CD14-positive monocyte (primary cell): Measurements from ENCODE around the gene SLC6A20. TPM values are rescaled to one million over a fixed set of nuclear protein-coding genes. Genes with fewer than 3 reads are reported as not detected.

Experiments used
- DNase-seq, 3 donors: peaks; one replicate each; pipeline ENCODE4 v3.0.0-alpha.2; 2011 to 2022
- H2AFZ ChIP-seq: 2 replicates; pipeline ENCODE4 v1.6.0; 2012; ENCODE audit warnings: mild to moderate bottlenecking, low read depth, low read length, inconsistent platforms; ENCODE audit not compliant: insufficient read depth, poor library complexity, severe bottlenecking
- H3K27ac ChIP-seq, 2 donors: 1 replicate in 1 of 2; 2 replicates in 1 of 2; pipeline ENCODE4 v1.5.1; 2012 to 2013; ENCODE audit warnings: low read length in 2 of 2, control low read depth in 1 of 2, inconsistent platforms in 1 of 2, low read depth in 1 of 2, mild to moderate bottlenecking in 1 of 2
- H3K27me3 ChIP-seq, 2 donors: one replicate each; pipeline versions ENCODE4 v1.6.0 to v1.6.1; 2011 to 2013; ENCODE audit warnings: low read length in 2 of 2; ENCODE audit not compliant: control insufficient read depth in 2 of 2, insufficient read depth in 2 of 2
- H3K36me3 ChIP-seq, 2 donors: replicated peaks in 1 of 2; 1 replicate in 1 of 2; 2 replicates in 1 of 2; pipeline versions ENCODE4 v1.5.1 to v1.6.1; 2012 to 2013; ENCODE audit warnings: low read length in 2 of 2, control low read depth in 1 of 2, inconsistent platforms in 1 of 2, mild to moderate bottlenecking in 1 of 2; ENCODE audit not compliant: insufficient read depth in 2 of 2, control insufficient read depth in 1 of 2
- H3K4me1 ChIP-seq, 2 donors: 1 replicate in 1 of 2; 2 replicates in 1 of 2; pipeline versions ENCODE4 v1.5.1 to v1.6.1; 2012 to 2013; ENCODE audit warnings: low read length in 2 of 2, control low read depth in 1 of 2, inconsistent platforms in 1 of 2, mild to moderate bottlenecking in 1 of 2, moderate library complexity in 1 of 2; ENCODE audit not compliant: insufficient read depth in 2 of 2, control insufficient read depth in 1 of 2
- H3K4me2 ChIP-seq: replicated peaks from 2 replicates; pipeline ENCODE3; 2012; ENCODE audit warnings: low read length, moderate library complexity, mild to moderate bottlenecking; ENCODE audit not compliant: poor library complexity, severe bottlenecking; ENCODE audit errors: extremely low read depth
- H3K4me3 ChIP-seq, 3 experiments: fragments of 200-600 bp in 1 of 3; sonication (generic) in 1 of 3; replicated peaks in 1 of 3; 1 replicate in 2 of 3; 2 replicates in 1 of 3; pipeline ENCODE4 v1.5.1; 2011 to 2013; ENCODE audit warnings: low read length in 3 of 3, mild to moderate bottlenecking in 3 of 3, control low read depth in 2 of 3, low read depth in 2 of 3, inconsistent platforms in 1 of 3, moderate library complexity in 1 of 3
- H3K79me2 ChIP-seq: 2 replicates; pipeline ENCODE4 v1.6.0; 2012; ENCODE audit warnings: mild to moderate bottlenecking, control low read depth, inconsistent platforms, low read length, moderate library complexity; ENCODE audit not compliant: insufficient read depth
- H3K9ac ChIP-seq: 2 replicates; pipeline ENCODE4 v1.6.0; 2017; ENCODE audit warnings: low read length, mild to moderate bottlenecking; ENCODE audit not compliant: insufficient read depth, poor library complexity, severe bottlenecking
- H3K9me3 ChIP-seq, 2 donors: replicated peaks in 1 of 2; 1 replicate in 1 of 2; 2 replicates in 1 of 2; pipeline versions ENCODE4 v1.5.1 to v1.6.1; 2012 to 2013; ENCODE audit warnings: low read length in 2 of 2, control low read depth in 1 of 2; ENCODE audit not compliant: control insufficient read depth in 1 of 2, insufficient read depth in 1 of 2
- H4K20me1 ChIP-seq: 2 replicates; pipeline ENCODE4 v1.6.0; 2012; ENCODE audit warnings: mild to moderate bottlenecking, low read length, control low read depth, moderate library complexity; ENCODE audit not compliant: insufficient read depth
- H3K27ac Mint-ChIP-seq, 7 donors: one replicate each; pipeline ENCODE4 v1.8.0; 2020; ENCODE audit warnings: mild to moderate bottlenecking in 7 of 7, mixed read lengths in 7 of 7, moderate library complexity in 6 of 7, inconsistent platforms in 2 of 7
- H3K27me3 Mint-ChIP-seq, 3 donors: one replicate each; pipeline ENCODE4 v1.8.0; 2021 to 2022; ENCODE audit warnings: low read depth in 3 of 3, mild to moderate bottlenecking in 3 of 3, mixed read lengths in 3 of 3, moderate library complexity in 3 of 3, inconsistent platforms in 1 of 3
- H3K36me3 Mint-ChIP-seq, 2 donors: one replicate each; pipeline ENCODE4 v1.8.0; 2020; ENCODE audit warnings: mixed read lengths in 2 of 2, inconsistent platforms in 1 of 2, mild to moderate bottlenecking in 1 of 2
- H3K4me1 Mint-ChIP-seq: one replicate; pipeline ENCODE4 v1.8.0; 2020; ENCODE audit warnings: mild to moderate bottlenecking, mixed read lengths
- H3K4me3 Mint-ChIP-seq, 2 donors: one replicate each; pipeline ENCODE4 v1.8.0; 2020; ENCODE audit warnings: mild to moderate bottlenecking in 2 of 2, mixed read lengths in 2 of 2, moderate library complexity in 1 of 2
- H3K9me3 Mint-ChIP-seq, 7 donors: one replicate each; pipeline ENCODE4 v1.8.0; 2020 to 2022; ENCODE audit warnings: mixed read lengths in 7 of 7, mild to moderate bottlenecking in 6 of 7, moderate library complexity in 6 of 7, inconsistent platforms in 2 of 7
- CTCF ChIP-seq: fragments of 200-600 bp; IDR thresholded peaks from one replicate; pipeline ENCODE4 v1.8.0; 2022; ENCODE audit warnings: antibody characterized with exemption, mild to moderate bottlenecking
- WGBS: methylation state at CpG from one replicate; pipeline ENCODE4 v1.1.5; 2013; ENCODE audit warnings: missing lambda C conversion rate; ENCODE audit not compliant: insufficient coverage; 5-methylcytosine and 5-hydroxymethylcytosine counted together
- intact Hi-C, 2 donors: fragments of 100-400 bp; cut with micrococcal nuclease; formaldehyde crosslinking; loops; one replicate each; pipeline versions ENCODE4 v1.15.0 to v1.15.1; 2023
- polyA plus RNA-seq, 3 donors: library from polyadenylated mRNA; depleted of rRNA in 1 of 3; unstranded in 2 of 3; stranded (reverse) in 1 of 3; fragments of 300-500 nt in 2 of 3; fragments of >200 nt in 1 of 3; fragmentation: Illumina TruSeq in 2 of 3; gene quantifications; 1 replicate in 2 of 3; 2 replicates in 1 of 3; pipeline ENCODE4 v1.2.3, GENCODE V29; 2012 to 2021

SLC6A20 gene
- polyA plus RNA-seq, 3 donors: not detected

DNA sequence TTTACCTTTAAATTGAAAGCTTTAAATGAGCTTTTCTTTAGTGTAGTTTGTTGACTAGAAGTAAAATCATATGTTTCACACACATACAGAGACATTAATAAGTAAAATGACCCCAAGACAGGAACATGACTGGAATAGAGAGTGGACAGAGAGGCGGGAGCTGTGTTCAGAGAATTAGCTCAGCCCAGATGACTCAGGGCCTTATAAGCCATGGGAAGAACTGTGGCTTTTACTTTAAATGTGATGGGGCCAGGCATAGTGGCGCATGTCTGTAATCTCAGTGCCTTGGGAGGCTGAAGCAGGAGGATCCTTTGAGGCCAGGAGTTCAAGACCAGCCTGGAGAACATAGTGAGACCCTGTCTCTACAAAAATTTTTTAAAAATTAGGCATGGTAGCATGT, 80.4 kb downstream of the SLC6A20 start:
- Mint-ChIP-seq H3K27me3 (no peaks in the 10 kb centered on the region), H3K4me1 (peaks cover 4% of the 10 kb centered on the region), H3K36me3 (peaks cover 65 to 67% of the 10 kb centered on the region in 2 donors), H3K27ac (peak overlapping the region in 2 of 7 donors; percentile 5 to 14), H3K9me3 (no peaks in the 10 kb centered on the region), H3K4me3 (no peak overlapping the region)
- H3K4me1 ChIP-seq: no peaks in the 10 kb centered on the region
- H4K20me1 ChIP-seq: peaks cover 20% of the 10 kb centered on the region
- H3K36me3 ChIP-seq: peaks cover 67 to 96% of the 10 kb centered on the region in 2 donors
- H3K4me2 ChIP-seq: no peak overlapping the region
- no peak overlapping the region for H3K4me3 ChIP-seq
- H3K79me2 ChIP-seq: no peaks in the 10 kb centered on the region
- 84% methylated on average over 2 of the region's 2 CpGs for WGBS
- H3K9me3 ChIP-seq: no peaks in the 10 kb centered on the region
- DNase-seq: no peak
- no peak for TF ChIP-seq CTCF
- H3K27me3 ChIP-seq: no peaks in the 10 kb centered on the region
- no peak overlapping the region for H3K9ac ChIP-seq
- H2AFZ ChIP-seq: no peak overlapping the region
- H3K27ac ChIP-seq: no peak overlapping the region
- intact Hi-C loops: no loop called here

DNA sequence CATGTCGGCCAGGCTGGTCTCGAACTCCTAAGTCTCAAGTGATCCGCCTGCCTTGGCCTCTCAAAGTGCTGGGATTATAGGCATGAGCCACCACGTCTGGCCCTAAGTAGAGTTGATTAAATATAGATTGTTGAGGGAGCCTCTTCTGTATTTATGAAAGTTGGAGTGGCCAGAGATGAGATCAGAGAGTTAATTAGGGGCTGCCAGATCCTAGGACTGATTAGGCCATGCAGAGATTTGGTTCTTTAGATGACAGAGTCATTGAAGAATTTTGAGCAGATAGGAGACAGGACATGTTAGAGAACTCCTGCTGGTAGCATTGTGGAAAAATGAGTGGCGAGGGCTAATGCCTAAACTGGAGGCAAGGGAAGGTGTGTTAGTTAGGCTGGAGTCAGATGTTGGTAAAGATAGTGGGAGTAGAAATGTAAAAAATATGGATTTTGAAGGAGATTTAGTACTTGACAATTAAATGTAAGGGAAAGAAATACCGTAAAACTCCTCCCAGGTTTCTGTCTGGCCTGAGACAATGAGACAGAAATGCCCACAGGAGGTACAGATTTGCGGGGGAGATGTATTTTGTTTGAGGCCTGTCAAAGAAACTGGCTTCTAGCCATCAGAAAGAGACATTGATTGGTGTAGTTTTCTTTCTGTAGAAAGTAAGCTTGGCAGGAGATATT, 83.8 kb downstream of the SLC6A20 start:
- Histone ChIP-seq H3K4me1 (no peaks in the 10 kb centered on the region), H4K20me1 (peaks cover 20% of the 10 kb centered on the region), H3K36me3 (peaks cover 87 to 96% of the 10 kb centered on the region in 2 donors), H2AFZ (no peak overlapping the region), H3K27ac (peak overlapping the region in 1 of 2 donors; percentile 28), H3K9me3 (no peaks in the 10 kb centered on the region), H3K9ac (no peak overlapping the region), H3K79me2 (peaks cover 5% of the 10 kb centered on the region), H3K27me3 (no peaks in the 10 kb centered on the region), H3K4me2 (no peak overlapping the region), H3K4me3 (no peak overlapping the region)
- Mint-ChIP-seq H3K4me3 (no peak overlapping the region), H3K27me3 (no peaks in the 10 kb centered on the region), H3K36me3 (peaks cover 70 to 74% of the 10 kb centered on the region in 2 donors), H3K4me1 (peaks cover 6% of the 10 kb centered on the region), H3K27ac (no peak overlapping the region), H3K9me3 (no peaks in the 10 kb centered on the region)
- no peak for DNase-seq
- intact Hi-C loops: no loop called here
- TF ChIP-seq CTCF: no peak
- WGBS: 97% methylated on average over 6 of the region's 7 CpGs
